SK-N-MC (cell line): ENCODE measurements around the gene MCOLN2.
"Not testable (repeated sequence)": the region's sequence is repeated elsewhere in the genome, so short reads cannot be mapped to it uniquely, and the experiment has no call there.

Source experiments
- DNase-seq: peaks from one replicate; pipeline ENCODE4 v3.0.0-alpha.2; 2011; ENCODE audit warnings: low read depth, low spot score
- H3K27ac ChIP-seq: fragments of 200-600 bp; sonication (generic); 2 replicates; pipeline ENCODE4 v1.5.1; 2016; ENCODE audit warnings: mixed run types
- H3K36me3 ChIP-seq: fragments of 200-600 bp; sonication (generic); 2 replicates; pipeline ENCODE4 v1.6.1; 2017; ENCODE audit warnings: antibody characterized with exemption, low read length, mixed read lengths; ENCODE audit not compliant: insufficient read depth
- H3K4me3 ChIP-seq: fragments of 200-600 bp; sonication (generic); 2 replicates; pipeline ENCODE4 v1.5.1; 2016
- H3K9ac ChIP-seq: fragments of 200-600 bp; sonication (generic); 2 replicates; pipeline ENCODE4 v1.8.0; 2017; ENCODE audit warnings: mixed run types, mixed read lengths; ENCODE audit not compliant: insufficient read length
- H3K9me3 ChIP-seq: fragments of 200-600 bp; sonication (generic); 2 replicates; pipeline ENCODE4 v1.6.1; 2017; ENCODE audit warnings: low read depth, mild to moderate bottlenecking, antibody characterized with exemption, low read length, moderate library complexity, mixed read lengths
- EZH2 ChIP-seq: fragments of 200-600 bp; sonication (generic); IDR thresholded peaks from one replicate; pipeline ENCODE4 v1.6.1; 2017; ENCODE audit warnings: antibody characterized with exemption
- FOXP2 ChIP-seq: optimal IDR thresholded peaks from 2 replicates; pipeline ENCODE3; 2011; ENCODE audit warnings: mild to moderate bottlenecking, moderate library complexity; ENCODE audit not compliant: insufficient read depth; ENCODE audit errors: extremely low read length, control extremely low read depth
- POLR2AphosphoS5 ChIP-seq: IDR thresholded peaks from 2 replicates; pipeline ENCODE4 v1.6.1; 2012; ENCODE audit warnings: mild to moderate bottlenecking, low read depth, low read length, borderline replicate concordance

MCOLN2 gene

GRCh38 chr1:84907095-84907827 is 89.7 kb downstream of the MCOLN2 start:
- TF ChIP-seq FOXP2 (no peak), POLR2AphosphoS5 (no peak)
- no peak for DNase-seq
- H3K4me3 ChIP-seq: no peak overlapping the region
- no peak overlapping the region for H3K9ac ChIP-seq
- no peaks in the 10 kb centered on the region for H3K36me3 ChIP-seq
- no peaks in the 10 kb centered on the region for H3K9me3 ChIP-seq
- H3K27ac ChIP-seq: no peak overlapping the region

GRCh38 chr1:84902727-84903126 is 94.2 kb downstream of the MCOLN2 start:
- not testable (repeated sequence) for DNase-seq, H3K9ac ChIP-seq, H3K4me3 ChIP-seq, H3K36me3 ChIP-seq, H3K27ac ChIP-seq, H3K9me3 ChIP-seq

GRCh38 chr1:84899969-84900368 is 96.9 kb downstream of the MCOLN2 start:
- H3K4me3 ChIP-seq: no peak overlapping the region
- TF ChIP-seq EZH2 (no peak), FOXP2 (no peak), POLR2AphosphoS5 (no peak)
- H3K36me3 ChIP-seq: no peaks in the 10 kb centered on the region
- no peak for DNase-seq
- H3K9ac ChIP-seq: no peak overlapping the region
- no peak overlapping the region for H3K27ac ChIP-seq
- H3K9me3 ChIP-seq: no peaks in the 10 kb centered on the region

GRCh38 chr1:84896279-84896678 is 100.6 kb downstream of the MCOLN2 start:
- no peak for DNase-seq
- TF ChIP-seq EZH2 (no peak), POLR2AphosphoS5 (no peak), FOXP2 (no peak)
- H3K9me3 ChIP-seq: no peaks in the 10 kb centered on the region
- no peaks in the 10 kb centered on the region for H3K36me3 ChIP-seq
- no peak overlapping the region for H3K4me3 ChIP-seq
- no peak overlapping the region for H3K27ac ChIP-seq
- no peak overlapping the region for H3K9ac ChIP-seq

- Histone ChIP-seq H3K9me3 (no peaks in the 10 kb centered on the region), H3K9ac (peak within 1 kb of the TSS; percentile 45), H3K4me3 (peak within 1 kb of the TSS; percentile 78), H3K27ac (no peak within 1 kb of the TSS), H3K36me3 (no peaks in the 10 kb centered on the region)
- TF ChIP-seq FOXP2 (no peak), EZH2 (no peak), POLR2AphosphoS5 (peak; percentile 24; the same call in 1 of the 2 replicates)
- no peak for DNase-seq
Observed at GRCh38 chr1:84892705-84893618, 104.0 kb downstream of the MCOLN2 start, which contains the start of gene LPAR3. TSS of gene LPAR3 (minus strand) at chr1:84893206. CDS start at chr1:84866120, 27,086 bp downstream.

GRCh38 chr1:84890566-84890965 is 106.3 kb downstream of the MCOLN2 start:
- no peak for TF ChIP-seq FOXP2
- no peak for TF ChIP-seq EZH2
- TF ChIP-seq POLR2AphosphoS5: no peak
- Histone ChIP-seq H3K27ac (no peak overlapping the region), H3K36me3 (no peaks in the 10 kb centered on the region), H3K4me3 (no peak overlapping the region), H3K9ac (no peak overlapping the region), H3K9me3 (no peaks in the 10 kb centered on the region)
- no peak for DNase-seq

GRCh38 chr1:84889437-84889836 is 107.5 kb downstream of the MCOLN2 start:
- Histone ChIP-seq H3K4me3 (no peak overlapping the region), H3K27ac (no peak overlapping the region), H3K9ac (no peak overlapping the region), H3K9me3 (no peaks in the 10 kb centered on the region), H3K36me3 (no peaks in the 10 kb centered on the region)
- TF ChIP-seq FOXP2 (no peak), POLR2AphosphoS5 (no peak), EZH2 (no peak)
- no peak for DNase-seq

- H3K36me3 ChIP-seq: no peaks in the 10 kb centered on the region
- no peaks in the 10 kb centered on the region for H3K9me3 ChIP-seq
- DNase-seq: no peak
- no peak overlapping the region for H3K27ac ChIP-seq
- no peak overlapping the region for H3K4me3 ChIP-seq
- TF ChIP-seq POLR2AphosphoS5 (no peak), FOXP2 (no peak), EZH2 (no peak)
- no peak overlapping the region for H3K9ac ChIP-seq
Observed at GRCh38 chr1:84888753-84889152, 108.2 kb downstream of the MCOLN2 start.

- no peak overlapping the region for H3K9ac ChIP-seq
- no peaks in the 10 kb centered on the region for H3K36me3 ChIP-seq
- H3K4me3 ChIP-seq: no peak overlapping the region
- H3K27ac ChIP-seq: no peak overlapping the region
- TF ChIP-seq POLR2AphosphoS5 (no peak), FOXP2 (no peak)
- DNase-seq: no peak
- 0 out of 2 replicates have a peak, but pooled peaks cover 1% of the 10 kb centered on the region for H3K9me3 ChIP-seq
Observed at GRCh38 chr1:84887261-84887934, 109.5 kb downstream of the MCOLN2 start.
